ENCODE data around the gene CSRP2.

DNA sequence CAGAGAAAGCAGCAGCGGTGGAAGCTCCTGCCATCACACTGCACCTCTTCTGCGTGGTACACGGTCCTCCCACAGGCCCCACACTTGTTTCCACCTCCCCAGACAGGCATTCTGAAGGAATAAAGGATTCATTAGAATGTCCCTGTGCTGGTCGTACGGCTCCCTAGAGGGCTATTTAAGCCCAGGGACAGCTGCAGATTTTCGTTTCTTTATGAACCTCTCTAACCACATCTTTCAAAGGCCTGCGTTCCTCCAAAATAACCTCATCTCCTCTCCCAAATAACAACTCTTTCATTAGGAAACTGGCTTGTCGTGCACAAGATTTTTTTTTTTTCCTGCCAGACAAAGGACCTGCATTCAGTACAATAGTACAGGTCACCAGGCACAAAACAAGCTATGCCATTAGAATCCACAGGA is 12.7 kb downstream of the CSRP2 start:
- TF ChIP-seq POLR2A (IDR thresholded peaks at IDR 0.05): no peak
- TF ChIP-seq, protein P1, sequence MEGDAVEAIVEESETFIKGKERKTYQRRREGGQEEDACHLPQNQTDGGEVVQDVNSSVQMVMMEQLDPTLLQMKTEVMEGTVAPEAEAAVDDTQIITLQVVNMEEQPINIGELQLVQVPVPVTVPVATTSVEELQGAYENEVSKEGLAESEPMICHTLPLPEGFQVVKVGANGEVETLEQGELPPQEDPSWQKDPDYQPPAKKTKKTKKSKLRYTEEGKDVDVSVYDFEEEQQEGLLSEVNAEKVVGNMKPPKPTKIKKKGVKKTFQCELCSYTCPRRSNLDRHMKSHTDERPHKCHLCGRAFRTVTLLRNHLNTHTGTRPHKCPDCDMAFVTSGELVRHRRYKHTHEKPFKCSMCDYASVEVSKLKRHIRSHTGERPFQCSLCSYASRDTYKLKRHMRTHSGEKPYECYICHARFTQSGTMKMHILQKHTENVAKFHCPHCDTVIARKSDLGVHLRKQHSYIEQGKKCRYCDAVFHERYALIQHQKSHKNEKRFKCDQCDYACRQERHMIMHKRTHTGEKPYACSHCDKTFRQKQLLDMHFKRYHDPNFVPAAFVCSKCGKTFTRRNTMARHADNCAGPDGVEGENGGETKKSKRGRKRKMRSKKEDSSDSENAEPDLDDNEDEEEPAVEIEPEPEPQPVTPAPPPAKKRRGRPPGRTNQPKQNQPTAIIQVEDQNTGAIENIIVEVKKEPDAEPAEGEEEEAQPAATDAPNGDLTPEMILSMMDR (IDR thresholded peaks at IDR 0.05): no peak

All from body of pancreas (tissue), 4 donors.